ENCODE measurements around the gene PINLYP. TPM values are rescaled to one million over a fixed set of nuclear protein-coding genes. Genes with fewer than 3 reads are reported as not detected.
"Not testable (repeated sequence)": the region's sequence is repeated elsewhere in the genome, so short reads cannot be mapped to it uniquely, and the experiment has no call there.

PINLYP gene
- total RNA-seq, 1 donor from 2014 or later: 2.2 TPM

DNA sequence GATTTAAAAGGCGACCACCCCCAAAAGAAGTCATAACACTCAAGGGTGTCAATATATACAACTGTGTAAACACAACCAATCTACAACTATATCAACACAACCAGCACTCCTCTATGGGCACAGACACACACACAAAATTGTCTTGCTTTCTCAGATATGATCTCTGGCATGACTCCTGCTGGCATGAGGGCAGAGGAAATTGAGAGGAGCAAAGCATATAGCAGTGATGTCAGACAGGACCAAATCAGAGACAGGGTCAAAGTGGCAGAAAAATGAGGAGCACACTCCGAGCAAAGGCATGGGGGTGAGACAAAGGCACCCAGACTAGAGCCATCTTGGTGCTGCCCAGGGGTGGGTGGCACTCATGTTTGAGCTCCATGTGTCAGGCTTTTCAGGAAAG, 10.7 kb downstream of the PINLYP start:
- Histone ChIP-seq H3K36me3 (peaks cover 6 to 14% of the 10 kb centered on the region in 2 donors), H3K27ac (no peak overlapping the region), H3K4me3 (no peak overlapping the region), H3K27me3 (no peaks in the 10 kb centered on the region), H3K4me1 (peaks cover 2 to 3% of the 10 kb centered on the region in 2 donors), H3K9me3 (no peaks in the 10 kb centered on the region)
- intact Hi-C loops (cut with DNase I): no loop called here
- no peak for DNase-seq (ENCODE audit: low spot score in 2 of 2)
- no peak for TF ChIP-seq CTCF (IDR thresholded peaks at IDR 0.05)

DNA sequence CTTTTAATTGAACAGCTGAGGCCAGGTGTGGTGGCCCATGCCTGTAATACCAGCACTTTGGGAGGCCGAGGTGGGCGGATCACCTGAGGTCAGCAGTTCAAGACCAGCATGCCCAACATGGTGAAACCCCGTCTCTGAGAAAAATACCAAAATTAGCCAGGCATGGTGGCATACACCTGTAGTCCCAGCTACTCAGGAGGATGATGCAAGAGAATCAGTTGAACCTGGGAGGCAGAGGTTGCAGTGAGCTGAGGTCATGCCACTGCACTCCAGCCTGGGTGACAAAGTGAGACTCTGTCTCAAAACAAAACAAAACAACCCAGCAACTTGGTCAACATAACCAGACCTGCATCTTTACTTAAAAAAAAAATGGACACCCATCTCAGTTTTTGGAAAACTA, 11.4 kb downstream of the PINLYP start:
- DNase-seq (ENCODE audit: low spot score in 2 of 2); intact Hi-C loops (cut with DNase I); H3K4me1 ChIP-seq; H3K9me3 ChIP-seq; H3K27ac ChIP-seq; H3K4me3 ChIP-seq; H3K27me3 ChIP-seq: not testable (repeated sequence)
- peaks cover 10 to 21% of the 10 kb centered on the region in 2 donors for H3K36me3 ChIP-seq

- intact Hi-C loops (cut with DNase I): no loop called here
- H3K4me1 ChIP-seq: peaks cover 3 to 5% of the 10 kb centered on the region in 2 donors
- no peak overlapping the region for H3K4me3 ChIP-seq
- DNase-seq (ENCODE audit: low spot score in 2 of 2): no peak
- H3K27me3 ChIP-seq: no peaks in the 10 kb centered on the region
- H3K36me3 ChIP-seq: peaks cover 28 to 38% of the 10 kb centered on the region in 2 donors
- no peak for TF ChIP-seq CTCF (IDR thresholded peaks at IDR 0.05)
- H3K27ac ChIP-seq: no peak overlapping the region
- no peaks in the 10 kb centered on the region for H3K9me3 ChIP-seq
These were observed 13.7 kb downstream of the PINLYP start for GRCh38 chr19:43589277-43589676.

DNA sequence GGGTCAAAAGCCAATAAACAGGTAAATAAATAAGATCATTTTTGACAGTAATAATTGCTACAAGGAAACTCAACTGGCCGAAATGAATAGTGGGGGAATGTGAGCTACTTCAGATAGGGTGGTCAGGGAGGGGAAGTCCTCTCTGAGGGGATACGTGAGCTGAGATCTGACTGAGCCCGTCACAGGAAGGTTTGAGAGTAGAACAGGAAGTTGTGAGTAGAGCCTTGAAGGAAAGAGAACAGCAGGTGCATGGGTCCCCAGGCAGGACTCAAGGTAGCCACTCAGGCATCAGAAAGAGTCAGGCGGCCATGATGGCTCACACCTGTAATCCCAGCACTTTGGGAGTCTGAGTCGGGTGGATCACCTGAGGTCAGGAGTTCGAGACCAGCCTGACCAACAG, 14.1 kb downstream of the PINLYP start:
- TF ChIP-seq CTCF (IDR thresholded peaks at IDR 0.05): no peak
- peaks cover 29 to 38% of the 10 kb centered on the region in 2 donors for H3K36me3 ChIP-seq
- intact Hi-C loops (cut with DNase I): loop anchor here (10.0 kb wide), 1 partner anchor 1635 kb away; the partner anchor contains the start of gene RABAC1

GRCh38 chr19:43591904-43592772, 16.5 kb downstream of the PINLYP start:
- no peaks in the 10 kb centered on the region for H3K9me3 ChIP-seq
- no peaks in the 10 kb centered on the region for H3K27me3 ChIP-seq
- H3K4me1 ChIP-seq: peaks cover 14 to 18% of the 10 kb centered on the region in 2 donors
- peaks cover 29 to 38% of the 10 kb centered on the region in 2 donors for H3K36me3 ChIP-seq
- no peak overlapping the region for H3K4me3 ChIP-seq
- DNase-seq (ENCODE audit: low spot score in 2 of 2): no peak
- intact Hi-C loops (cut with DNase I): loop anchor here (10.0 kb wide), 1 partner anchor 1637 kb away; the partner anchor contains the start of gene RABAC1
- no peak overlapping the region for H3K27ac ChIP-seq
- TF ChIP-seq CTCF (IDR thresholded peaks at IDR 0.05): no peak

More for the DNA sequence above, 14.1 kb downstream of the PINLYP start:
- no peak overlapping the region for H3K4me3 ChIP-seq
- peaks cover 7 to 9% of the 10 kb centered on the region in 2 donors for H3K4me1 ChIP-seq
- no peaks in the 10 kb centered on the region for H3K27me3 ChIP-seq
- DNase-seq (ENCODE audit: low spot score in 2 of 2): no peak
- no peak overlapping the region for H3K27ac ChIP-seq
- H3K9me3 ChIP-seq: no peaks in the 10 kb centered on the region

- Histone ChIP-seq H3K27me3 (no peaks in the 10 kb centered on the region), H3K4me1 (peaks cover 21 to 22% of the 10 kb centered on the region in 2 donors), H3K36me3 (peaks cover 29 to 38% of the 10 kb centered on the region in 2 donors), H3K27ac (no peak overlapping the region), H3K9me3 (no peaks in the 10 kb centered on the region), H3K4me3 (no peak overlapping the region)
- intact Hi-C loops (cut with DNase I): loop anchor here (10.0 kb wide), 1 partner anchor 1638 kb away; the partner anchor contains the start of gene RABAC1
- no peak for TF ChIP-seq CTCF (IDR thresholded peaks at IDR 0.05)
- DNase-seq (ENCODE audit: low spot score in 2 of 2): no peak
These were observed 17.3 kb downstream of the PINLYP start for GRCh38 chr19:43592800-43593350.

Data from ascending aorta (tissue), 2 donors.